Suprapubic skin (tissue), 3 donors: ENCODE data around the gene ARID4B.

ENCODE experiments used
- EP300 ChIP-seq: sonication (generic); formaldehyde crosslinking; IDR thresholded peaks from one replicate; pipeline ENCODE4 v1.6.1; 2017; ENCODE audit warnings: antibody characterized with exemption
- POLR2A ChIP-seq, 2 donors: fragments of 450-650 bp; IDR thresholded peaks; one replicate each; pipeline ENCODE4 v1.6.1; 2017; ENCODE audit warnings: antibody characterized with exemption in 2 of 2, mild to moderate bottlenecking in 2 of 2, moderate library complexity in 2 of 2
- TF ChIP-seq, protein P1 (sequence below), 2 donors: fragments of 200-600 bp in 1 of 2; fragments of 450-650 bp in 1 of 2; sonication (generic) in 1 of 2; IDR thresholded peaks; one replicate each; pipeline ENCODE4 v1.5.1; 2016 to 2019; ENCODE audit warnings: antibody characterized with exemption in 2 of 2, mild to moderate bottlenecking in 1 of 2, moderate library complexity in 1 of 2

DNA sequence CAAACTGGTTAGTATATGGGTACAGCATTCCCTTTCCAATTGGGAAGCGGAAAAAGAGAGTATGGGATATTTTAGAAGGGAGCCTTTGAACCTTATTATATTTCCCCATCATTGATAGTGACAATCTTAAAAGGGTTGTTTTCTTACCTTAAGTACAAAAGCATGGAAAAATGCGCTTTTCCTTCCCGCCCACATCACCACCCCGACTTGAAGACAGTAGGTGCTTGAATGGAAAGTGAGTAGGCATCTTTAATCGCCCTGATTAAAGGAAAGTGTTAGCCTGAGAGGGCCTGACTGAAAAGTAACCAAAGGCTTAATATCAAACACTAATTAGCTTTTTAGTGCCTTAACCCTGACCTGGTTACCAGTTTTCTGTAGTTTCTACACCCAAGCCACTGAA lies 15.7 kb upstream of the ARID4B start:
- TF ChIP-seq, protein P1, sequence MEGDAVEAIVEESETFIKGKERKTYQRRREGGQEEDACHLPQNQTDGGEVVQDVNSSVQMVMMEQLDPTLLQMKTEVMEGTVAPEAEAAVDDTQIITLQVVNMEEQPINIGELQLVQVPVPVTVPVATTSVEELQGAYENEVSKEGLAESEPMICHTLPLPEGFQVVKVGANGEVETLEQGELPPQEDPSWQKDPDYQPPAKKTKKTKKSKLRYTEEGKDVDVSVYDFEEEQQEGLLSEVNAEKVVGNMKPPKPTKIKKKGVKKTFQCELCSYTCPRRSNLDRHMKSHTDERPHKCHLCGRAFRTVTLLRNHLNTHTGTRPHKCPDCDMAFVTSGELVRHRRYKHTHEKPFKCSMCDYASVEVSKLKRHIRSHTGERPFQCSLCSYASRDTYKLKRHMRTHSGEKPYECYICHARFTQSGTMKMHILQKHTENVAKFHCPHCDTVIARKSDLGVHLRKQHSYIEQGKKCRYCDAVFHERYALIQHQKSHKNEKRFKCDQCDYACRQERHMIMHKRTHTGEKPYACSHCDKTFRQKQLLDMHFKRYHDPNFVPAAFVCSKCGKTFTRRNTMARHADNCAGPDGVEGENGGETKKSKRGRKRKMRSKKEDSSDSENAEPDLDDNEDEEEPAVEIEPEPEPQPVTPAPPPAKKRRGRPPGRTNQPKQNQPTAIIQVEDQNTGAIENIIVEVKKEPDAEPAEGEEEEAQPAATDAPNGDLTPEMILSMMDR (IDR thresholded peaks at IDR 0.05), result no peak
- no peak for TF ChIP-seq POLR2A (IDR thresholded peaks at IDR 0.05)
- TF ChIP-seq EP300, result no peak
